ENCODE data around the gene RELL1. TPM values are rescaled to one million over a fixed set of nuclear protein-coding genes. Genes with fewer than 3 reads are reported as not detected.

The RELL1 gene
- total and polyA plus RNA-seq, 10 of the 15 experiments (the other 5 are each of a cell fraction or from before 2014, with no cell fraction given): 0.20 to 10.9 (median 3.9) TPM

DNA sequence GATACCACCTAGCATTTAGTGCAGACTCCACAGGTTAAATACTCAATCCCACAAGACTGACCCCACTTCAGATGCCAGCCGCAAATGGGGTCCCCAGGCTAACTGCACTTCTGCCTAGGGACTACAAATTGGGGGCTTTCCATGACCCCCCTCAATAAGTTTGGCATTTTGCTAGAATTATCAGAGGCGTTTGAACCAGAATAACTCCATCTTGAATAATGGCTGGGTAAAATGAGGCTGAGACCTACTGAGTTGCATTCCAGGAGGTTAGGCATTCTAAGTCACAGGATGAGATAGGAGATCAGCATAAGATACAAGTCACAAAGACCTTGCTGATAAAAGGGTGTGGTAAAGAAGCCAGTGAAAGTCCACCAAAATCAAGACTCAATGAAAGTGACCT, 15.1 kb downstream of the RELL1 start:
- DNase-seq (ENCODE audit: low read depth, low spot score): no peak
- RAD21 ChIA-PET (ENCODE audit: unreplicated experiment): no interaction called here
- no peak overlapping the region for H3K4me3 ChIP-seq
- no peak overlapping the region for H3K27ac ChIP-seq (ENCODE audit: control insufficient read depth, insufficient read depth)
- no peak for FAIRE-seq
- H3K9me3 ChIP-seq (replicated peaks; ENCODE audit: control insufficient read depth, insufficient read depth, low read length): no peaks in the 10 kb centered on the region; the same call in 2 of the 3 replicates
- in situ Hi-C loops (cut with MboI) (no loop called here), intact Hi-C loops (cut with micrococcal nuclease; ENCODE audit: unreplicated experiment) (no loop called here)
- POLR2A ChIA-PET: no interaction called here
- SMC1A ChIA-PET (ENCODE audit: uncharacterized antibody, unreplicated experiment): no interaction called here
- no peak overlapping the region for H2AFZ ChIP-seq (ENCODE audit: control insufficient read depth, low read depth, low read length)
- H3K36me3 ChIP-seq (ENCODE audit: control insufficient read depth in 2 of 2, insufficient read depth in 2 of 2, low read length in 1 of 2): no peaks in the 10 kb centered on the region
- H3K4me1 ChIP-seq (ENCODE audit: control insufficient read depth, insufficient read depth, low read length): peaks cover 23% of the 10 kb centered on the region
- no peak overlapping the region for H3K9ac ChIP-seq (ENCODE audit: control insufficient read depth, insufficient read depth, low read length)
- no peak for ATAC-seq
- 53% methylated on average over 2 of the region's 2 CpGs for WGBS (ENCODE audit: insufficient coverage, insufficient replicate concordance, low lambda C conversion rate, missing lambda C conversion rate)
- no TSS peak for BruUV-seq (replicated peaks)
- CTCF ChIA-PET: no interaction called here
- H3K79me2 ChIP-seq (ENCODE audit: control insufficient read depth, insufficient read depth, low read length): peaks cover 17% of the 10 kb centered on the region
- TF ChIP-seq TBL1XR1 (IDR thresholded peaks at IDR 0.05; ENCODE audit: low read depth, low read length) (no peak), SPI1 (IDR thresholded peaks at IDR 0.05; ENCODE audit: borderline replicate concordance, insufficient read depth, low read depth, low read length) (no peak), SUZ12 (IDR thresholded peaks at IDR 0.05; ENCODE audit: unreplicated experiment) (no peak), NR2F1 (conservative IDR thresholded peaks at IDR 0.05) (no peak), YY1 (IDR thresholded peaks at IDR 0.05; ENCODE audit: low read depth, low read length) (no peak), ZNF207 (IDR thresholded peaks at IDR 0.05; ENCODE audit: borderline replicate concordance) (no peak), ATF7 (IDR thresholded peaks at IDR 0.05; ENCODE audit: low read depth) (no peak), EP300 (IDR thresholded peaks at IDR 0.05; ENCODE audit: borderline replicate concordance in 1 of 2, control insufficient read depth in 1 of 2, low read depth in 2 of 2, low read length in 2 of 2) (no peak)
- TF ChIP-seq, protein P1, sequence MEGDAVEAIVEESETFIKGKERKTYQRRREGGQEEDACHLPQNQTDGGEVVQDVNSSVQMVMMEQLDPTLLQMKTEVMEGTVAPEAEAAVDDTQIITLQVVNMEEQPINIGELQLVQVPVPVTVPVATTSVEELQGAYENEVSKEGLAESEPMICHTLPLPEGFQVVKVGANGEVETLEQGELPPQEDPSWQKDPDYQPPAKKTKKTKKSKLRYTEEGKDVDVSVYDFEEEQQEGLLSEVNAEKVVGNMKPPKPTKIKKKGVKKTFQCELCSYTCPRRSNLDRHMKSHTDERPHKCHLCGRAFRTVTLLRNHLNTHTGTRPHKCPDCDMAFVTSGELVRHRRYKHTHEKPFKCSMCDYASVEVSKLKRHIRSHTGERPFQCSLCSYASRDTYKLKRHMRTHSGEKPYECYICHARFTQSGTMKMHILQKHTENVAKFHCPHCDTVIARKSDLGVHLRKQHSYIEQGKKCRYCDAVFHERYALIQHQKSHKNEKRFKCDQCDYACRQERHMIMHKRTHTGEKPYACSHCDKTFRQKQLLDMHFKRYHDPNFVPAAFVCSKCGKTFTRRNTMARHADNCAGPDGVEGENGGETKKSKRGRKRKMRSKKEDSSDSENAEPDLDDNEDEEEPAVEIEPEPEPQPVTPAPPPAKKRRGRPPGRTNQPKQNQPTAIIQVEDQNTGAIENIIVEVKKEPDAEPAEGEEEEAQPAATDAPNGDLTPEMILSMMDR (IDR thresholded peaks at IDR 0.05 in 2 of 3, conservative IDR thresholded peaks at IDR 0.05 in 1 of 3; ENCODE audit: control insufficient read depth in 2 of 3, extremely low read depth in 1 of 3, insufficient read depth in 1 of 3, low read depth in 3 of 3, low read length in 3 of 3): no peak
- TF ChIP-seq, protein P2, sequence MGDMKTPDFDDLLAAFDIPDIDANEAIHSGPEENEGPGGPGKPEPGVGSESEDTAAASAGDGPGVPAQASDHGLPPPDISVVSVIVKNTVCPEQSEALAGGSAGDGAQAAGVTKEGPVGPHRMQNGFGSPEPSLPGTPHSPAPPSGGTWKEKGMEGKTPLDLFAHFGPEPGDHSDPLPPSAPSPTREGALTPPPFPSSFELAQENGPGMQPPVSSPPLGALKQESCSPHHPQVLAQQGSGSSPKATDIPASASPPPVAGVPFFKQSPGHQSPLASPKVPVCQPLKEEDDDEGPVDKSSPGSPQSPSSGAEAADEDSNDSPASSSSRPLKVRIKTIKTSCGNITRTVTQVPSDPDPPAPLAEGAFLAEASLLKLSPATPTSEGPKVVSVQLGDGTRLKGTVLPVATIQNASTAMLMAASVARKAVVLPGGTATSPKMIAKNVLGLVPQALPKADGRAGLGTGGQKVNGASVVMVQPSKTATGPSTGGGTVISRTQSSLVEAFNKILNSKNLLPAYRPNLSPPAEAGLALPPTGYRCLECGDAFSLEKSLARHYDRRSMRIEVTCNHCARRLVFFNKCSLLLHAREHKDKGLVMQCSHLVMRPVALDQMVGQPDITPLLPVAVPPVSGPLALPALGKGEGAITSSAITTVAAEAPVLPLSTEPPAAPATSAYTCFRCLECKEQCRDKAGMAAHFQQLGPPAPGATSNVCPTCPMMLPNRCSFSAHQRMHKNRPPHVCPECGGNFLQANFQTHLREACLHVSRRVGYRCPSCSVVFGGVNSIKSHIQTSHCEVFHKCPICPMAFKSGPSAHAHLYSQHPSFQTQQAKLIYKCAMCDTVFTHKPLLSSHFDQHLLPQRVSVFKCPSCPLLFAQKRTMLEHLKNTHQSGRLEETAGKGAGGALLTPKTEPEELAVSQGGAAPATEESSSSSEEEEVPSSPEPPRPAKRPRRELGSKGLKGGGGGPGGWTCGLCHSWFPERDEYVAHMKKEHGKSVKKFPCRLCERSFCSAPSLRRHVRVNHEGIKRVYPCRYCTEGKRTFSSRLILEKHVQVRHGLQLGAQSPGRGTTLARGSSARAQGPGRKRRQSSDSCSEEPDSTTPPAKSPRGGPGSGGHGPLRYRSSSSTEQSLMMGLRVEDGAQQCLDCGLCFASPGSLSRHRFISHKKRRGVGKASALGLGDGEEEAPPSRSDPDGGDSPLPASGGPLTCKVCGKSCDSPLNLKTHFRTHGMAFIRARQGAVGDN (IDR thresholded peaks at IDR 0.05): no peak
- no peak overlapping the region for H3K4me2 ChIP-seq (ENCODE audit: control insufficient read depth, insufficient read depth)
- H3K27me3 ChIP-seq (replicated peaks in 1 of 2; ENCODE audit: control insufficient read depth in 2 of 2, insufficient read depth in 2 of 2, low read length in 1 of 2): no peaks in the 10 kb centered on the region
- H4K20me1 ChIP-seq (ENCODE audit: control insufficient read depth, insufficient read depth): no peaks in the 10 kb centered on the region
